ENCODE results near the gene COL26A1.

GRCh38 chr7:101537935-101538595, 175.4 kb downstream of the COL26A1 start:
- TF ChIP-seq CTCF (IDR thresholded peaks at IDR 0.05) = no peak
- TF ChIP-seq POLR2AphosphoS5 (IDR thresholded peaks at IDR 0.05) = no peak
- TF ChIP-seq POLR2A (IDR thresholded peaks at IDR 0.05) = no peak
